Trophoblast cell (in vitro differentiated cells and primary cell): ENCODE measurements around the gene AUH.

Experiments
- DNase-seq, 2 donors: peaks; one replicate each; pipeline ENCODE4 v3.0.0-alpha.2; 2016
- H2AFZ ChIP-seq: 2 replicates; pipeline ENCODE4 v1.6.1; 2013; ENCODE audit warnings: low read length, moderate library complexity, mild to moderate bottlenecking; ENCODE audit not compliant: insufficient read depth, poor library complexity
- H2AK5ac ChIP-seq: 2 replicates; pipeline ENCODE4 v1.6.1; 2013; ENCODE audit warnings: mild to moderate bottlenecking, low read length
- H2BK120ac ChIP-seq: 2 replicates; pipeline ENCODE4 v1.6.1; 2013; ENCODE audit warnings: low read length, mild to moderate bottlenecking, moderate library complexity; ENCODE audit not compliant: insufficient read depth, poor library complexity
- H2BK12ac ChIP-seq: 2 replicates; pipeline ENCODE4 v1.6.1; 2013; ENCODE audit warnings: mild to moderate bottlenecking, low read length, moderate library complexity
- H2BK5ac ChIP-seq: 2 replicates; pipeline ENCODE4 v1.6.1; 2013; ENCODE audit warnings: low read length, low read depth, moderate library complexity, mild to moderate bottlenecking; ENCODE audit not compliant: poor library complexity
- H3K14ac ChIP-seq: 2 replicates; pipeline ENCODE4 v1.6.1; 2013; ENCODE audit warnings: mild to moderate bottlenecking, low read length
- H3K18ac ChIP-seq: 2 replicates; pipeline ENCODE4 v1.6.1; 2013; ENCODE audit warnings: mild to moderate bottlenecking, low read length
- H3K23ac ChIP-seq: 2 replicates; pipeline ENCODE4 v1.6.1; 2013; ENCODE audit warnings: low read length
- H3K27ac ChIP-seq: 2 replicates; pipeline ENCODE4 v1.5.1; 2013; ENCODE audit warnings: low read depth, mild to moderate bottlenecking, inconsistent platforms, low read length, moderate library complexity
- H3K27me3 ChIP-seq: 2 replicates; pipeline ENCODE4 v1.6.1; 2013; ENCODE audit warnings: inconsistent platforms, mild to moderate bottlenecking, low read length, moderate library complexity; ENCODE audit not compliant: insufficient read depth
- H3K36me3 ChIP-seq, 2 experiments: 1 replicate in 1 of 2; 2 replicates in 1 of 2; pipeline ENCODE4 v1.6.1; 2013; ENCODE audit warnings: low read length in 2 of 2, mild to moderate bottlenecking in 2 of 2, moderate library complexity in 1 of 2; ENCODE audit not compliant: insufficient read depth in 2 of 2, control insufficient read depth in 1 of 2
- H3K4ac ChIP-seq: 2 replicates; pipeline ENCODE4 v1.6.1; 2013; ENCODE audit warnings: low read depth, mild to moderate bottlenecking, low read length, moderate library complexity
- H3K4me1 ChIP-seq, 2 experiments: 1 replicate in 1 of 2; 2 replicates in 1 of 2; pipeline ENCODE4 v1.6.1; 2013; ENCODE audit warnings: low read length in 2 of 2, mild to moderate bottlenecking in 2 of 2, moderate library complexity in 1 of 2; ENCODE audit not compliant: insufficient read depth in 2 of 2, control insufficient read depth in 1 of 2
- H3K4me2 ChIP-seq: 2 replicates; pipeline ENCODE4 v1.6.1; 2013; ENCODE audit warnings: inconsistent platforms, mild to moderate bottlenecking, low read length, moderate library complexity
- H3K4me3 ChIP-seq: 2 replicates; pipeline ENCODE4 v1.5.1; 2013; ENCODE audit warnings: mild to moderate bottlenecking, low read depth, low read length, inconsistent platforms
- H3K79me1 ChIP-seq: one replicate; pipeline ENCODE4 v1.6.1; 2013; ENCODE audit warnings: low read length
- H3K79me2 ChIP-seq: 2 replicates; pipeline ENCODE4 v1.6.1; 2013; ENCODE audit warnings: low read length, mild to moderate bottlenecking; ENCODE audit not compliant: control insufficient read depth, insufficient read depth, poor library complexity
- H3K9ac ChIP-seq: 2 replicates; pipeline ENCODE4 v1.6.1; 2013; ENCODE audit warnings: mild to moderate bottlenecking, low read length
- H3K9me3 ChIP-seq: 2 replicates; pipeline ENCODE4 v1.6.1; 2013; ENCODE audit warnings: low read depth, mild to moderate bottlenecking, control low read depth, inconsistent platforms, low read length; ENCODE audit not compliant: insufficient read depth
- H4K12ac ChIP-seq: 2 replicates; pipeline ENCODE4 v1.6.1; 2013; ENCODE audit warnings: low read depth, mild to moderate bottlenecking, low read length, moderate library complexity
- H4K8ac ChIP-seq: 2 replicates; pipeline ENCODE4 v1.6.1; 2013; ENCODE audit warnings: low read depth, mild to moderate bottlenecking, low read length, moderate library complexity
- H4K91ac ChIP-seq: one replicate; pipeline ENCODE4 v1.6.1; 2013; ENCODE audit warnings: low read depth, mild to moderate bottlenecking, low read length, moderate library complexity
- WGBS: extraction: QIAGEN DNeasy Blood & Tissue Kit; methylation state at CpG from one replicate; pipeline ENCODE4 v1.1.7; 2013; ENCODE audit warnings: missing lambda C conversion rate; ENCODE audit not compliant: insufficient read length, insufficient coverage; ENCODE audit errors: extremely low coverage; 5-methylcytosine and 5-hydroxymethylcytosine counted together

Gene AUH

GRCh38 chr9:91307279-91307678 lies 54.4 kb downstream of the AUH start:
- Histone ChIP-seq H3K79me1 (peaks cover 2% of the 10 kb centered on the region), H3K18ac (no peak overlapping the region), H3K23ac (no peak overlapping the region), H3K4me3 (no peak overlapping the region), H3K79me2 (peaks cover under 1% of the 10 kb centered on the region), H2AFZ (no peak overlapping the region), H3K4me2 (no peak overlapping the region), H3K4me1 (peaks cover 5 to 7% of the 10 kb centered on the region in 2 experiments), H2BK120ac (no peak overlapping the region), H4K8ac (no peak overlapping the region), H3K27me3 (no peaks in the 10 kb centered on the region), H3K27ac (no peak overlapping the region), H3K36me3 (no peaks in the 10 kb centered on the region), H4K12ac (no peak overlapping the region), H3K4ac (no peak overlapping the region), H4K91ac (no peak overlapping the region), H3K9ac (no peak overlapping the region), H2BK5ac (no peak overlapping the region), H3K9me3 (no peaks in the 10 kb centered on the region), H3K14ac (no peak overlapping the region), H2AK5ac (no peak overlapping the region), H2BK12ac (no peak overlapping the region)
- no peak for DNase-seq
- no CpG with 5 or more reads among the region's 5 CpGs for WGBS

GRCh38 chr9:91306296-91306630 lies 55.5 kb downstream of the AUH start:
- H4K8ac ChIP-seq = no peak overlapping the region
- no peak overlapping the region for H2AFZ ChIP-seq
- no peaks in the 10 kb centered on the region for H3K9me3 ChIP-seq
- DNase-seq = peak in 1 of 2 donors; percentile 60
- no peak overlapping the region for H2BK5ac ChIP-seq
- no peak overlapping the region for H4K91ac ChIP-seq
- no peak overlapping the region for H3K9ac ChIP-seq
- H3K4me2 ChIP-seq = no peak overlapping the region
- no peak overlapping the region for H3K27ac ChIP-seq
- no peak overlapping the region for H2AK5ac ChIP-seq
- H4K12ac ChIP-seq = no peak overlapping the region
- H2BK12ac ChIP-seq = no peak overlapping the region
- H3K36me3 ChIP-seq = no peaks in the 10 kb centered on the region
- no peak overlapping the region for H3K4ac ChIP-seq
- no CpG with 5 or more reads among the region's 1 CpG for WGBS
- no peak overlapping the region for H2BK120ac ChIP-seq
- H3K18ac ChIP-seq = no peak overlapping the region
- no peak overlapping the region for H3K14ac ChIP-seq
- H3K4me3 ChIP-seq = no peak overlapping the region
- no peaks in the 10 kb centered on the region for H3K79me1 ChIP-seq
- no peak overlapping the region for H3K23ac ChIP-seq
- no peaks in the 10 kb centered on the region for H3K79me2 ChIP-seq
- peaks cover 3 to 8% of the 10 kb centered on the region in 2 experiments for H3K4me1 ChIP-seq
- no peaks in the 10 kb centered on the region for H3K27me3 ChIP-seq

GRCh38 chr9:91305596-91306295 lies 56.0 kb downstream of the AUH start:
- H2AFZ ChIP-seq = no peak overlapping the region
- H4K91ac ChIP-seq = no peak overlapping the region
- H3K79me2 ChIP-seq = no peaks in the 10 kb centered on the region
- H3K27ac ChIP-seq = no peak overlapping the region
- H3K36me3 ChIP-seq = no peaks in the 10 kb centered on the region
- H3K4ac ChIP-seq = no peak overlapping the region
- H2BK12ac ChIP-seq = peak overlapping the region; percentile 3
- H3K27me3 ChIP-seq = no peaks in the 10 kb centered on the region
- no peak overlapping the region for H4K12ac ChIP-seq
- WGBS = no CpG with 5 or more reads among the region's 9 CpGs
- no peak overlapping the region for H2BK5ac ChIP-seq
- no peak overlapping the region for H2AK5ac ChIP-seq
- H3K4me1 ChIP-seq = peaks cover 3 to 8% of the 10 kb centered on the region in 2 experiments
- H4K8ac ChIP-seq = no peak overlapping the region
- no peak overlapping the region for H3K9ac ChIP-seq
- peak in 1 of 2 donors; percentile 13 for DNase-seq
- no peaks in the 10 kb centered on the region for H3K79me1 ChIP-seq
- H3K14ac ChIP-seq = no peak overlapping the region
- H3K4me3 ChIP-seq = no peak overlapping the region
- no peak overlapping the region for H3K4me2 ChIP-seq
- H2BK120ac ChIP-seq = no peak overlapping the region
- no peaks in the 10 kb centered on the region for H3K9me3 ChIP-seq
- H3K18ac ChIP-seq = no peak overlapping the region
- no peak overlapping the region for H3K23ac ChIP-seq

GRCh38 chr9:91303741-91304415 lies 57.8 kb downstream of the AUH start:
- Histone ChIP-seq H3K27ac (no peak overlapping the region), H3K4me2 (no peak overlapping the region), H2AFZ (no peak overlapping the region), H2BK5ac (no peak overlapping the region), H3K79me2 (no peaks in the 10 kb centered on the region), H3K4me3 (no peak overlapping the region), H2BK12ac (no peak overlapping the region), H3K9me3 (no peaks in the 10 kb centered on the region), H3K36me3 (no peaks in the 10 kb centered on the region), H3K23ac (no peak overlapping the region), H3K9ac (no peak overlapping the region), H3K18ac (no peak overlapping the region), H3K79me1 (no peaks in the 10 kb centered on the region), H4K12ac (no peak overlapping the region), H3K4me1 (peaks cover 0 to 5% of the 10 kb centered on the region in 2 experiments), H3K4ac (no peak overlapping the region), H3K27me3 (no peaks in the 10 kb centered on the region), H4K91ac (no peak overlapping the region), H4K8ac (no peak overlapping the region), H3K14ac (no peak overlapping the region), H2BK120ac (no peak overlapping the region), H2AK5ac (no peak overlapping the region)
- no CpG with 5 or more reads among the region's 2 CpGs for WGBS
- DNase-seq = peak in 1 of 2 donors; percentile 7
